HG03442 (cell line): ENCODE data around the gene C1orf159.
"Not testable (repeated sequence)": the region's sequence is repeated elsewhere in the genome, so short reads cannot be mapped to it uniquely, and the experiment has no call there.

ENCODE experiments used
- ATAC-seq: cut with Tn5 transposase; IDR thresholded peaks from one replicate; pipeline ENCODE4 v1.9.1; 2021; ENCODE audit warnings: mild to moderate bottlenecking, moderate library complexity; ENCODE audit not compliant: unreplicated experiment

The C1orf159 gene

DNA sequence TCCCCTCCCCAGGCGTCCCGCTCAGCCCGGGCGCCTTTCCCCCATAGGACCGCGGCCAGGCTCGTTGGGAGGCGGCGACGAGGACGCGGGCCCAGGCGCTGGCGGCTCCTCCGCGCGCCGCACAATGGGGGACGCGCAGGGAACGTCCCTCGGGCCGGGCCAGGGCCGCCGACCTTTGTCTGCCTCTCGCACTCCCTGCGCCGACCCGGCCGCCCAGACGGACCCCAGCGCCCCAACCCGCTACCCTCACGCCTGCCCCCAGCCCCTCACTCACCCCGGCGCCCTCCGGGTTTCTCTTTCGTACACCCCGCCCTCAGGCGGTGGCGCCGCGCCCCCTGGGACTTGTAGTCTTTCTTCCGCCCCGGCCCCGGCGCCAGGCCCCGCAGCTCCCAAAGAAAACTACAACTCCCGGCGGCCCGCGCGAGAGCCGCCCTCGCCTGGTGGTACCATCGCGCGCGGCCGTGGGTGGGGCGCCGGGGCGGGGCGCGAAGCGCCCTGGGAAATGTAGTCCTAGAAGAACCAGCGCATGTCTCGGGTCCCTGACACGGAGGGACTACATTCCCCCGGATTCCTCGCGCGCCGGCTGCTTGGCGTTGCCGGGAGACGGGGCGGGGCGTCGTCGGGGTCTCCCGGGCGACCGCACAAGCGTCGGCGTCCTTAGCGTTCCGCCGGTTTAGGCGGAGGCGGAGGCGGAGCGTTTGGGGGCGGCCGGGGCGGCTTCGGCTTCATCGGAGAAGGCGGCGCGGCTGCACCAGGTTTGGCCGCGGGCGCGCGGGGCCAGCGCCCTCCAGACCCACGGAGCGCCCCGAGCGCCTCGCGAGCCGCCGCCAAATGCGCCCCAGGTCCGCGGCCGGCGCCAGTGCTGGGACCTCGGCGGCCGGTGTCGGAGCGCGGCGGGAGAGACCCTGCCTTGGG, at the start of gene C1orf159:
C1orf159 (minus strand) TSS at position 304 of the 915 bp plus-strand sequence. CDS start 24,546 bp downstream, outside the sequence.
- peak; percentile 85 for ATAC-seq

DNA sequence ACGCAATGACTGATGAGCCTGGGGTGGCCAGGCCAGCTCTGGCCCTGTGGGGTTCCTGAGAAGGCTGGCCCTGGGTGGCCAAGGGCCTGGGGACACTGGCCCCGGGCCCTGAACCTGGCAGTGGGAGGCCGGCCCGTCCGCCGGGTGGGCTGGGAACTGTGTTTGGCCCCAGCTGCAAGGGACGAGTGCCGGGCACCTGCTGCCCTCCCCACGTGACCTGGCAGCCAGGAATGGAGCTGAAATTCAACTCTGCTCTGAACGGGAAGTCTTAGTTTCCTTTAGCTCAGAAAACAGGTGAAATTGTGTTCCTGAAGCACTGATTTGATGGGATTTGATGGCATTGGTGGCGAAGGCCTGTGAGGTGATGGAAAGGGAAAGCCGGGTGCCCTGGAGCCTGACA, 49.6 kb upstream of the C1orf159 start:
- no peak for ATAC-seq

DNA sequence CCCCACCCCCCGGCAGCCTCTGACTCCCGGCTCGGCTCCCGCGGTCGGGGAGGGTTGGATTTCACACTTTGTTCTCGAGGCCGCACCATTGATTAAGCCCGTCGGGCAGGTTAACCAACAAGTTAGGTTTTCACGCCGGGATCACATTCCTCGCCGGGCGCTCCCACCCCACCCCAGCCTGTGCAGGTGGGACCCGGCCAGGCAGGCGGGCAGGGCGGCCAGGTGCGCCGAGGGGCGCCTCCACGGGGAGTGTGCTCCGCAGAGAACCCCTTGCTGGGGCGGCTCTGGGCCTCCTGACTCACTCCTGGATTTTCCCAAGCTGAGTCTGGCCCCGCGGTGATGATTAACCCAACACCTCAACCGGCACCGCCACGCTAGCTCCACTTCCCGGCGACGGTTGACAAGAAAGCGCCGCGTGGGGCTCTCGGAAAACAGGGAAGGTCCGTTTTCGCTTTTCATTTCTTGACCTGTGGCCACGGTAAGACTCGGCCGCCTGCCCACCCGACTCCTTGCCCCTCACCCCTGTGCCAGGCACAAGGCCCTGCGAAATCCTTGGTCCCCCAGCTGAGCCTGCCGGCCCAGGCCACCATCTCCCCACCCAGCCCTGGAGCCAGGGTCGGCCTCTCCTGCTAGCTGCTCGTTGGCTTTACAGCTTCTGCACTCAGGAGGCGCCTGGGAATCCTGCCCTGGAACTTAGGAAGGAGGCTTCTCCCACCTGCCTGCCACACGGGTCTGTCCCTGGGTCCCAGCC, 49.0 kb upstream of the C1orf159 start:
- no peak for ATAC-seq

DNA sequence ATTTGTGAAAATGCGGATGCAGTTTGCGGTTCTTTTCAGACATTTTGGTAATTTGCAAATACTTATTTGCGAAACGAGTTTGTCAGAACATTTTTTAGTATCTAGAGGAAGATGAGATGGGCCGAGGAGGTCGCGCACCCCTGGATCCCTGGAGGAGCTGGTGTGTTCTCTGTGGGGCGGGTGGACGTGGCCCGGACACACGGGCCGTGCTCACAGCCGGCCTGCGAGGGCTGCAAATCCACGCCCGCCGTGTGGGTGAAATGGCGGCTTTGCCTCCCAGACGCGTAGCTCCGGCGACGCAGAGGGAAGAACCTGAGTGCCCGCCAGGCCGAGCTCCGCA, 48.4 kb upstream of the C1orf159 start:
- ATAC-seq = no peak

DNA sequence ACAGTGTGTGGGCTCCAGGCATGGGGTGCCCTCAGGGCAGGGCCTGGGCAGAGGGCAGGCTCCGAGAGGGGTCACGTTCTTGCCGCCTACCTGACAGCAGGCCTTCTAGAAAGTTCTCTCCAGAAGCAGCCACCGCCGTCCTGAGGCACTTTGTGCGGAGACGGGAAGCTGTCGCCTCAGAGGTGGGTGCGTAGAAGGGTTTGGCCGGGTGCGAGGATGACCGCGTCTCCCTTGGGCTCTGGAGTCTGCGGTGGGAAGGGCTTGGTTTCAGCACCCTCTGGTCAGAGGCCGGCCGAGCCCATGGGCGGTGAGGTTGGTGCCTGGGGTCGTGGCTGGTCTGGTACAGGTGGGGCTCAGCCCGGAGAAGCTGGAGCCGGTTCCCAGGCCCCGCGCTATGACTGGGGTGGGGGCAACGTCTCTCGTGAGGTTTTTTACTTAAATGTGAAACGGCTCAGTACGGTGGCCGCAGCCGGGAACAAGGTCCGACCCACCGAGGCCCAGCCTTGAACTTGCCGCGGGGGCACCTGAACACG, 47.7 kb upstream of the C1orf159 start:
- ATAC-seq = no peak

- no peak for ATAC-seq
Measured at GRCh38 chr1:1162597-1163537, 47.0 kb upstream of the C1orf159 start.

DNA sequence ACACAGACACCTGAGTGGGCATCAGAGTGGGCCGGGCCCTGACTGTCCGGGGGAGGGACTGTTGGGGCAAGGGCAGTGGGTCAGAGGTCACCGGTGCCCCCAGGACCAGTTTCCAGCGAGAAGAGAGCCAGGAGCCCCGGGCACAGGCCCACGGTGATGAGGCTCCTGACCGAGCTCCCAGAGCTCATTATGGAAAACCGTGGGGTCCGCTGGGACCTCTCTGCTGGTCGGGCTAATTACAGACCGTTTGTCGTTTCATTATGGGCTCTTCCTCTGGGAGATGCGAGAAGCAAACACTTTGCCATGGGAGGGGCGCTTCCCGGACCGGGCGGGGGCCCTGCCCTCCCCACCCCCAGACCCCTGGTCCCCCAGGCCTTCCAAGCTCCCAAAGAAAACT, 45.8 kb upstream of the C1orf159 start:
- ATAC-seq = no peak

DNA sequence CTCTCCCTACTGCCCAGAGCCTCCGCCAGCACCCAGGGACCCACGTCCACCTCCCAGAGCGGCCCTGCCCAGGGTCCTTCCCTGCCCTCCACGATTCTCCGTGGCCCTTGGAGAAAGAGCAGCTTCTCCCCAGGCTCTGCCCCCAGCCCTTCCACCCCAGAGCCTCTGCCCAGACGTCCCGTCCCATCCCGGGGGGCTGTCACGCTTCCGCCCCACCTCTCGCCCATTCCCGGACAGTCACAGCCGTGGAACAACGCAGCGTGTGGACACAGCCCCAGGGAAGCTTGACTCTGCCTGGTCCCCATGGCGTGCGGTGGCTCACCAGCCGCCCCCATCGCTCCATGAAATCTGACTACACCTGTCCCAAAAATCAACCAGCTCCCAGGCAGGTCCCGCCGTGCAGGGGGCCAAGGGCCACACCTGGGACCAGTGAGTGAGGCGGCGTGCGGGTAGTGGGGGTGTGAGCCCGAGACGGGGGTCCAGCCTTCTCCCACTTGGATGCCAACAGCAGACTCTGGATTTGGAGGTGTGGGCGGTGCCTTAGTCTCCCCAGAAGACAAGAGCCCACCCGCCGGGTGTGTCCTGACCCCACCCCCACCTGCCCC, 45.3 kb upstream of the C1orf159 start:
- no peak for ATAC-seq

DNA sequence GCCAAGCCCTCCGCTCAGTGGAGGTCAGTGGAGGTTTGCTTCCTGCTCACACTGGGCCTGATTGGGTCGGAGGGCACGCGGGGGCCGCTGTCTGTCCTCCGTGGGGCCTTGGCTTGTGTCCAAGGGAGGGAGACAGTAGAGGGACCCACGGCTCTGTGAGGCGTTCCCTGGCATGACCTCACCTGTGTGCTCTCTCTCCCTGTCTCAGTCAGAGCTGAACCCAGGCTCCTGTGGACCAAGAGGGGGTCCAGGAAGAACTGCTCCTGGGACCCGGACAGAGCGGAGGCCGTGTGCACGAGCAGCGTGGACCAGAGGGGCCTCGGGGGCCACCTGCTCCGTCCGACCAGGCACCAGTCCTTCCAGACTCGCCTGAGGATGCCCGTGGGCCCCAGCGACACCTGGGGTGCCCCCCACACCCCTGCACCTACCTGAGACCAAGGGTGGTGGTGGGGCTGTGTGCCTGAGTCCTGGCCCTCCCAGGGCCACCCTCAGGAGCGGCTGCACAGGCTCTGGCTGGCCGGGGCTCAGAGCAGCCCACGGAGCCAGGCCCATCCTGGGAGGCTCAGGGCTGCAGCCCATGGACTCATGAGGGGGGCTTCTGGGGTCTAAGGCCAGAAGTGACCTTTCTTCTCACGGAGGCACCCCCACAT, 44.5 kb upstream of the C1orf159 start:
- ATAC-seq = no peak

GRCh38 chr1:1157914-1158710, 42.2 kb upstream of the C1orf159 start:
- ATAC-seq = no peak

- no peak for ATAC-seq
Measured at GRCh38 chr1:1157426-1157913, 41.6 kb upstream of the C1orf159 start.

DNA sequence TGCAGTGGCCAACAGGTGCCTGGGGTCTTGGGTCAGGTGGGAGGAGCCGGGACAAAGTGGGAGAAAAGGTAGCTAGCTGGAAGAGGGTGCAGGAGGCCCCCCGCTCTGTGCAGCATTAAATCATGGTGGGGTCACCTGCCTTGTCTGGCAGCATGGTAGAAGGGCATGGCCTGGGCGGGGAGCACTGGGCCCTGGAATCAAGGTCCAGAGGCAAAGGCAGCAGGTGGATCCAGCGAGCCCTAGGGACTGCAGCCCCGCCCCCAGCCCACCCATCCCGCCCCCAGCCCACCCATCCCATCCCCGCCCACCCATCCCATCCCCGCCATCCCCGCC, 41.1 kb upstream of the C1orf159 start:
- no peak for ATAC-seq

DNA sequence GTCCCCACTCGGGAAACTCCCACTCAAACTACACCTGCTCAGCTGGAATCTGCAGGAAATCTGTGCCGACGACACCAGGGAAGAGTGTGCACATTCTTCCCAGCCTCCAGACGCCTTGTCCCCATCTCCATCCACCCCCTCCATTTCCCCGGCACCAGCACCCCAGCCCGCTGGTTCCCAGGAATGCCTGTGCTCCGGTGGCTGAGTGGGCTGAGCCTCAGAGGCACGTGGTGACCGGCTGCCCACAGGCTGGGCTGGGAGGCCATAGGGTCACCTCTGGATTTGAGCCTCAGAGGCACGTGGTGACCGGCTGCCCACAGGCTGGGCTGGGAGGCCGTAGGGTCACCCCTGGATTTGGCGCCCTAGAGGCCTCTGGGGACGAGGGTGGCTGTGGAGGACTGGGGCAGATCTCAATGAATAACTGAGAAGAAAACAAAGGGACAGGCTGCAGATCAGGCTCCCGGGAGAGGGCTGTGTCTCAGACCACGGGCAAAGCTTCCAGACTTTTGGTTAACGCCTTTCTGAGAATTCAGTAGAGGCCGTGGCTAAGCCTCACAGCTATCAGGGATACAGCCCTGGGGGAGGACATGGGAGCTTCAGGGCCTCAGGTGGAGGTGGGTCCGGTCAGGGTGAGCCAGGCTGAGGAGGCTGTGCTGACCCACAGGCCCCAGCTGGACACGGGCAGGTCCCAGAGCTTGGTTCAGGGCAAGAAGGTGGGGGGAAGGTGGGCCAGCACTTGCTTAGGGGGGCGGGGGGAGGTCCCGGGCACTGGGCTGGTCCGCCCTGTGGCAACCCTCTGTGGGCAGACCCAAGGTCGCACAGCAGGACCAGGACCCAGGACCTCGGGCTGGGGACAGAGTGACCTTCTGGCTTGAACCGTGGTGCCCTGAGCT, 40.5 kb upstream of the C1orf159 start:
- no peak for ATAC-seq

- no peak for ATAC-seq
Measured at GRCh38 chr1:1155258-1155657, 39.4 kb upstream of the C1orf159 start.

- ATAC-seq = no peak
Measured at GRCh38 chr1:1153874-1154273, 38.0 kb upstream of the C1orf159 start.

- not testable (repeated sequence) for ATAC-seq
Measured at GRCh38 chr1:1153215-1153614, 37.3 kb upstream of the C1orf159 start.

DNA sequence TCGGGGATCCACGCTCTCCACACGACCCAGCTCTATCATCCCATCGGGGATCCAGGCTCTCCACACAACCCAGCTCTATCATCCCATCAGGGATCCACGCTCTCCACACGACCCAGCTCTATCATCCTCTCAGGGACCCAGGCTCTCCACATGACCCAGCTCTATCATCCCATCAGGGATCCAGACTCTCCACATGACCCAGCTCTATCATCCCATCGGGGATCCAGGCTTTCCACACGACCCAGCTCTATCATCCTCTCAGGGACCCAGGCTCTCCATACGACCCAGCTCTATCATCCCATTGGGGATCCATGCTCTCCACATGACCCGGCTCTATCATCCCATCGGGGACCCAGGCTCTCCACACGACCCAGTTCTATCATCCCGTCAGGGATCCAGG, 36.5 kb upstream of the C1orf159 start:
- ATAC-seq = not testable (repeated sequence)

DNA sequence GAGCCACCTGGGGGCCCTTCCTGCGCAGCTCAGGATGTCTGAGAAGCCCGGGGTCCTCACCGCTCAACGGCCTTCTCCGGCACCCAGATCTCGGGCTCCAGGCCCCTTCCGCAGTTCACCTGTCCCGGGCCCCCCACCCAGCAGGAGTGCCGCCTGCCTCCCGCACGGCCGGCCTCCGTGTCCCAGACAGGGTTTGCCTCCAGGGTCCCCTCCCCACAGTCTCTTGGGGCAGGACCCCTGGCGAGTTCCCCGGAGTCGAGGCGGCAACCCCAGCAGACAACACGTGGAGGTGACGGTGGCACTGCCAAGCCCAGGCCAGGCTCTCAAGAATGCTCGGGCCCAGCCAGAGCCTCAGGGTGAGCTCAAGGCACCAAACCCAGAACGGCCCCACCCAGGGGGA, 35.4 kb upstream of the C1orf159 start:
- ATAC-seq = no peak
